Muscle layer of colon (tissue), 2 donors: ENCODE data around the gene RPS10.

Source experiments
- H3K27ac ChIP-seq: one replicate; pipeline ENCODE4 v1.7.0; 2013; ENCODE audit warnings: low read depth, mild to moderate bottlenecking, low read length, moderate library complexity
- H3K27me3 ChIP-seq, 2 donors: one replicate each; pipeline ENCODE4 v1.7.0; 2013; ENCODE audit warnings: low read length in 2 of 2, mild to moderate bottlenecking in 2 of 2; ENCODE audit not compliant: insufficient read depth in 2 of 2, control insufficient read depth in 1 of 2
- H3K36me3 ChIP-seq: one replicate; pipeline ENCODE4 v1.7.0; 2013; ENCODE audit warnings: mild to moderate bottlenecking, low read length; ENCODE audit not compliant: insufficient read depth
- H3K4me1 ChIP-seq: one replicate; pipeline ENCODE4 v1.7.0; 2013; ENCODE audit warnings: mild to moderate bottlenecking, low read length; ENCODE audit not compliant: insufficient read depth
- H3K4me3 ChIP-seq, 2 donors: one replicate each; pipeline ENCODE4 v1.7.0; 2013; ENCODE audit warnings: low read length in 2 of 2, low read depth in 1 of 2, mild to moderate bottlenecking in 1 of 2, moderate library complexity in 1 of 2
- H3K9ac ChIP-seq: one replicate; pipeline ENCODE4 v1.7.0; 2013; ENCODE audit warnings: low read length
- H3K9me3 ChIP-seq: one replicate; pipeline ENCODE4 v1.7.0; 2013; ENCODE audit warnings: mild to moderate bottlenecking, low read length
- donor health status: abdominal sarcoma.
- donor health status: Adenocarcinoma of cecum.

RPS10 gene

GRCh38 chr6:34463299-34463698, 37.4 kb upstream of the RPS10 start:
- no peaks in the 10 kb centered on the region for H3K9me3 ChIP-seq
- no peak overlapping the region for H3K4me3 ChIP-seq
- no peak overlapping the region for H3K27ac ChIP-seq
- H3K4me1 ChIP-seq, result no peaks in the 10 kb centered on the region
- no peak overlapping the region for H3K9ac ChIP-seq
- H3K27me3 ChIP-seq, result peaks cover 13 to 17% of the 10 kb centered on the region in 2 donors
- no peaks in the 10 kb centered on the region for H3K36me3 ChIP-seq

GRCh38 chr6:34462551-34462971, 36.7 kb upstream of the RPS10 start:
- Histone ChIP-seq H3K36me3 (no peaks in the 10 kb centered on the region), H3K27me3 (peaks cover 13 to 17% of the 10 kb centered on the region in 2 donors), H3K9ac (no peak overlapping the region), H3K4me1 (no peaks in the 10 kb centered on the region), H3K27ac (no peak overlapping the region), H3K9me3 (no peaks in the 10 kb centered on the region), H3K4me3 (no peak overlapping the region)

- H3K9ac ChIP-seq, result no peak overlapping the region
- H3K4me3 ChIP-seq, result no peak overlapping the region
- H3K9me3 ChIP-seq, result no peaks in the 10 kb centered on the region
- peaks cover 13 to 17% of the 10 kb centered on the region in 2 donors for H3K27me3 ChIP-seq
- H3K27ac ChIP-seq, result no peak overlapping the region
- H3K4me1 ChIP-seq, result no peaks in the 10 kb centered on the region
- H3K36me3 ChIP-seq, result no peaks in the 10 kb centered on the region
Measured at GRCh38 chr6:34462010-34462409, 36.1 kb upstream of the RPS10 start.

GRCh38 chr6:34460796-34461507, 35.1 kb upstream of the RPS10 start:
- H3K27me3 ChIP-seq, result peaks cover 7 to 8% of the 10 kb centered on the region in 2 donors
- H3K4me3 ChIP-seq, result no peak overlapping the region
- no peak overlapping the region for H3K27ac ChIP-seq
- no peaks in the 10 kb centered on the region for H3K36me3 ChIP-seq
- no peaks in the 10 kb centered on the region for H3K4me1 ChIP-seq
- no peaks in the 10 kb centered on the region for H3K9me3 ChIP-seq
- H3K9ac ChIP-seq, result no peak overlapping the region

- no peak overlapping the region for H3K4me3 ChIP-seq
Measured at GRCh38 chr6:34459899-34460593, 34.2 kb upstream of the RPS10 start.

GRCh38 chr6:34457742-34458735, 32.2 kb upstream of the RPS10 start:
- Histone ChIP-seq H3K9me3 (no peaks in the 10 kb centered on the region), H3K36me3 (no peaks in the 10 kb centered on the region), H3K9ac (no peak overlapping the region), H3K27me3 (no peaks in the 10 kb centered on the region), H3K4me1 (no peaks in the 10 kb centered on the region), H3K4me3 (no peak overlapping the region), H3K27ac (no peak overlapping the region)

More at GRCh38 chr6:34459899-34460593, 34.2 kb upstream of the RPS10 start:
- Histone ChIP-seq H3K27me3 (peaks cover under 1 to 2% of the 10 kb centered on the region in 2 donors), H3K27ac (no peak overlapping the region), H3K9me3 (no peaks in the 10 kb centered on the region), H3K36me3 (no peaks in the 10 kb centered on the region), H3K4me1 (no peaks in the 10 kb centered on the region), H3K9ac (no peak overlapping the region)

- no peak overlapping the region for H3K9ac ChIP-seq
- H3K36me3 ChIP-seq, result no peaks in the 10 kb centered on the region
- H3K27ac ChIP-seq, result no peak overlapping the region
- H3K27me3 ChIP-seq, result no peaks in the 10 kb centered on the region
- H3K9me3 ChIP-seq, result no peaks in the 10 kb centered on the region
- no peaks in the 10 kb centered on the region for H3K4me1 ChIP-seq
- H3K4me3 ChIP-seq, result no peak overlapping the region
Measured at GRCh38 chr6:34457382-34457741, 31.5 kb upstream of the RPS10 start.

- no peak overlapping the region for H3K9ac ChIP-seq
- no peaks in the 10 kb centered on the region for H3K27me3 ChIP-seq
- no peak overlapping the region for H3K4me3 ChIP-seq
- no peaks in the 10 kb centered on the region for H3K4me1 ChIP-seq
- H3K27ac ChIP-seq, result no peak overlapping the region
- H3K36me3 ChIP-seq, result no peaks in the 10 kb centered on the region
- no peaks in the 10 kb centered on the region for H3K9me3 ChIP-seq
Measured at GRCh38 chr6:34455831-34456230, 30.0 kb upstream of the RPS10 start.

- Histone ChIP-seq H3K4me3 (no peak overlapping the region), H3K4me1 (no peaks in the 10 kb centered on the region), H3K9ac (no peak overlapping the region), H3K27ac (no peak overlapping the region), H3K36me3 (no peaks in the 10 kb centered on the region), H3K9me3 (no peaks in the 10 kb centered on the region), H3K27me3 (no peaks in the 10 kb centered on the region)
Measured at GRCh38 chr6:34451192-34451591, 25.3 kb upstream of the RPS10 start.

- Histone ChIP-seq H3K4me3 (no peak overlapping the region), H3K27me3 (no peaks in the 10 kb centered on the region), H3K4me1 (no peaks in the 10 kb centered on the region), H3K9ac (no peak overlapping the region), H3K36me3 (no peaks in the 10 kb centered on the region), H3K27ac (no peak overlapping the region), H3K9me3 (no peaks in the 10 kb centered on the region)
Measured at GRCh38 chr6:34447910-34448309, 22.0 kb upstream of the RPS10 start.

GRCh38 chr6:34447386-34447785, 21.5 kb upstream of the RPS10 start:
- no peaks in the 10 kb centered on the region for H3K4me1 ChIP-seq
- H3K9me3 ChIP-seq, result no peaks in the 10 kb centered on the region
- no peak overlapping the region for H3K27ac ChIP-seq
- no peaks in the 10 kb centered on the region for H3K27me3 ChIP-seq
- no peaks in the 10 kb centered on the region for H3K36me3 ChIP-seq
- H3K4me3 ChIP-seq, result no peak overlapping the region
- H3K9ac ChIP-seq, result no peak overlapping the region
